GM19023 (cell line): Measurements from ENCODE around the gene LCN1.

Source experiments
- ATAC-seq: cut with Tn5 transposase; IDR thresholded peaks from one replicate; pipeline ENCODE4 v1.9.1; 2021; ENCODE audit warnings: mild to moderate bottlenecking, moderate library complexity; ENCODE audit not compliant: unreplicated experiment

Gene LCN1

GRCh38 chr9:135520916-135521607, at the start of gene LCN1:
TSS of gene LCN1 (plus strand) at chr9:135521440. CDS start at chr9:135521498, 58 bp downstream.
- no peak for ATAC-seq

GRCh38 chr9:135471791-135472640, 49.2 kb upstream of the LCN1 start:
- no peak for ATAC-seq

- ATAC-seq, result no peak
These were observed 47.2 kb upstream of the LCN1 start for GRCh38 chr9:135473972-135474543.

- no peak for ATAC-seq
These were observed 46.3 kb upstream of the LCN1 start for GRCh38 chr9:135474915-135475314.

DNA sequence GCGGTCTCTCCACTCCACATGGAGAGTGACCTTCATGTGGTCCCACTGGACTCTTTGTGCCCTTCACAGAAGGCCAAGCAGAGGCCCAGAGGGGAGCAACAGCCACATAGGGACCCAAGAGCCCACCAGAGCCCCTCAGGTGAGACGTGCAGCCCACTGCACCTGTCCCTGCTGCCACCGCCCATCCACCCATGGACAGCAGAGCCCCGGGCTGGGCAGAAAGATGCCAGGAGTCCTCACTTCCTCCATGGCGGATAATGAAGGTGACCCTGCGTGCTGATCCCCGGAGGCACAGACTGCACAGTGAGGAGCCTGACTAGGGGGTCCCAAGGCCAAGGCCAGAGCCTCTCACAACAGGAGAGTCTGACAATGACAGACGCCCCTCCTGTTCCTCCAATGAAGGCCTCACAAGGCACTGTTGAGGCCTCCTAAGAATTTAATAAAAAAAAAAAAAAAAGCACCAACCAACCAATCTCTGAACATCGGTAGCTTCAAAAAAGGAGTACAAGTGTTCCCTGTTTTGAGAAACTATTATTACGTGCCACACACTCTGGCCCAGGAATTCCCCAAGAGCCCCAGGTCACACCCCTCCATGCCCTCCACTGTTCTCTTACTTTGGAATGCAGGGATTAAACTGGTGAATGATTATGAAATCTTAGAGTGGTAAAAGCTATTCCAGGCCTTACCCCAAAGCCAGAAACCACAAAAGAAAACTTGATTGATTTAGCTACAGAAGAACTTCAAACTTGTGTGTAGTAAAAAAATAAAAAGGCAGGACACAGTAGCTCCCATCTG, 44.5 kb upstream of the LCN1 start:
- ATAC-seq, result no peak

DNA sequence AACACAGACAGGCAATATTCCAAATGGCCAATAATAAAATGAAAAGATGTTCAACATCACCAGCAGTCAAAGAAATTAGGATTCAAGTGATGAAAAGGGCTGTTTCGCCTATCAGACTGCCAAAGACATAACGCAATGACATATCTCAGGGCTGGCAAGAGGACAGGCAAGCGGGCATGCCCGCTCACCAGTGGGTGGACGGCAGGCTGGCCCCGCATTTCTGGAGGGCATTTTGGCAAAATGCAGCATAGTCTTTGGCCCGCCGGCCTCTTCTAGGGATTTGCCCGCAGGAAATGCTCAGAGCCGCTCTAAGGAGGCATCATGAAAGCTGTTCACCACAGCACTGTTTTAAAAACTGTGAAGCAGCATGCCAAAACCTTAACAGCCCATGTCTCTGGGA, 43.0 kb upstream of the LCN1 start:
- no peak for ATAC-seq

- ATAC-seq, result no peak
These were observed 42.3 kb upstream of the LCN1 start for GRCh38 chr9:135478829-135479468.

DNA sequence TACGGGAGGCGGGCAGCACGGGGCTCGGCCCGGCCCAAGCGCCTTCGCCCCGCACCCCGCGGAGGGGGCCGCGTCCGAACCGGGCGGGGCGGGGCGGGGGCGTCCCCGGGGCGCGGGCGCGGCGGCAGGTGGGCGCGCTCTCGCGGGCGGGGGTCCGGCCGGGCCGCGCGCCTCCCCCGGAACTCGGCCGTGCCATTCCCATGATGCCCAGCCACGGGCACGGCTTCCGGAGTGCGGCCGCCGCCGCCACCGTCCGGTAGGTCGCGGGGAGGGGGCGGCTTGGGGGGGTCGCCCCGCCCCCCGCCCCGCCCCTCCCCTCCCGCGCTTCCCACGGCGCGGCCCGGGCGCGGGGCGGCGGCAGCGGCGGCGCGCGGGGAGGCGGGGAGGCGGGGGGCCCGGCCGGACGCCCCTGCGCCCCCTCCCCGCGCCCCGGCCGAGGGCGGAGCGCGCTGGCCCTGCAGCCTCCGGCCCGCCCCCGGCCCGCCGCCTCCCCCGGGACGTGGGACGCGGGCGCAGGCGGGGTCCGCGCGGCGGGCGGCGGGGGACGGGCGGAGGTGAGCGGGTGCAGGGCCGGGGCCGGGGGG, 41.7 kb upstream of the LCN1 start, which contains the start of gene PPP1R26:
Gene PPP1R26, plus strand, starts transcription at position 314 of the 584 bp plus-strand sequence. CDS start 4,729 bp downstream, outside the sequence.
- no peak for ATAC-seq

GRCh38 chr9:135480071-135480939, 40.9 kb upstream of the LCN1 start:
- ATAC-seq, result no peak

DNA sequence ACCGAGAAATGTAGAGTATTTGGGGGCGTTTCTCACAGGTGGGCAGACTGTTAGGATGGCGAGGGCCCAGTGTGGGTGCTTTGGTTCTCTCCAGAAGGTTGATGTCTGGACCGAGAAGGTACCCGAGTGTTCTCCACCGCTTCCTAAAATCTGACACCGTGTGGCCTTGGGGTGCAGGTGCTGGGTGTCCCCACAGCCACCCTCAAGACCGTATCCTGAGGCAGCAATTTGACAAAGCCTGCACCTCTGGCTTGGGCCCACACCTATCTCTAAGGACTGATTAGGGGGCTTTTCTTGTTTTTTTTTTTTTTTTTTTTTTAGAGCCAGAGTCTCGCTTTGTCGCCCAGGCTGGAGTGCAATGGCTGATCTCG, 40.3 kb upstream of the LCN1 start:
- no peak for ATAC-seq

- ATAC-seq, result no peak
These were observed 39.1 kb upstream of the LCN1 start for GRCh38 chr9:135482015-135482754.

GRCh38 chr9:135484460-135485277, 36.6 kb upstream of the LCN1 start:
- no peak for ATAC-seq

DNA sequence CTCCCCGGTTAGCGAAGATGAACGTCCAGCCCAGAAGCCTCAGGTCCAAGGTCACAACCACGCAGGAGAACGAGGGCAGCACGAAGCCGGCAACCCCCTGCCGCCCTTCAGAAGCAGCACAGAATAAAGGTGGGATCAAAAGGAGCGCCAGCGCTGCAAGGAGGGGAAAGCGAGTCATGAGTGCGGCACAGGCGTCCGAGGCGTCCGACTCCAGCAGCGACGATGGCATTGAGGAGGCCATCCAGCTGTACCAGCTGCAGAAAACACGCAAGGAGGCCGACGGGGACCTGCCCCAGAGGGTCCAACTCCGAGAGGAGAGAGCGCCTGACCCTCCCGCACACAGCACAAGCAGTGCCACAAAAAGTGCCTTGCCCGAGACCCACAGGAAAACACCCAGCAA, 35.9 kb upstream of the LCN1 start:
- no peak for ATAC-seq

- ATAC-seq, result no peak
These were observed 35.4 kb upstream of the LCN1 start for GRCh38 chr9:135485832-135486231.

DNA sequence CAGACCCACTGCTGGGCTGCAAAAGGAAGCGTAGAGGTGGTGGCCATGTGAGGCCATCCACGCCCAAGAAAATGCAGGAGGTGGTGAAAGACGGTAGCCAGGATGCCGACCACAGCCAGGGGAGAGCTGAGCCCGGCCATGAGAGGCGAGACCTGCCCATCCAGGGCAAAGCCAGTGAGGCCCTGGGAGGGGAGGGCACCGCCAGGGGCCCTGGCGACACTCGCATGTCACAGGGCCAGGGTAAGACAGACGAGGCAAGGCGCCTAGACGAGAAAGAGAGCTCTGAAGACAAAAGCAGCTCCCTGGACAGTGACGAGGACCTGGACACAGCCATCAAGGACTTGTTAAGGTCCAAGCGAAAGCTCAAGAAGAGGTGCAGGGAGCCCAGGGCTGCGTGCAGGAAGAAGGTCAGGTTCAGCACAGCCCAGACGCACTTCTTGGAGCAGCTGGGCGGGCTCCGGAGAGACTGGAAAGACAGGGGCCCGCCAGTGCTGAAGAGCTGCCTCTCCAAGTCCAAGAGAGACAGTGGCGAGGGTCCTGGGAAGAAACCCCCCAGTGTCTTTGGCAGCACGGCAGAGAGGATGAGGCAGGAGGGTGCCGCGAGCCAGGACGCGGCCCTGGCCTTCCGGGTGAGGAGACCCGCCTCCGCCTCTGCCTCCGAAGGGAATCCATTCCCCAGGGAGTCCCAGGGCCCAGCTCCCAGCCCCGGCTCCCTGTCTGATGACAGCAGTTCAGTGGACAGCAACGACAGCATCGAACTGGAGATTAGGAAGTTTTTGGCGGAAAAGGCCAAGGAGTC, 34.8 kb upstream of the LCN1 start:
- no peak for ATAC-seq

- no peak for ATAC-seq
These were observed 33.8 kb upstream of the LCN1 start for GRCh38 chr9:135487281-135488012.
